COLO829 (cell line): Measurements from ENCODE around the gene RASA3.
"Not testable (repeated sequence)": the region's sequence is repeated elsewhere in the genome, so short reads cannot be mapped to it uniquely, and the experiment has no call there.

Experiments used
- DNase-seq: peaks from one replicate; pipeline ENCODE4 v3.0.0; 2012; ENCODE audit warnings: low spot score

The RASA3 gene

DNA sequence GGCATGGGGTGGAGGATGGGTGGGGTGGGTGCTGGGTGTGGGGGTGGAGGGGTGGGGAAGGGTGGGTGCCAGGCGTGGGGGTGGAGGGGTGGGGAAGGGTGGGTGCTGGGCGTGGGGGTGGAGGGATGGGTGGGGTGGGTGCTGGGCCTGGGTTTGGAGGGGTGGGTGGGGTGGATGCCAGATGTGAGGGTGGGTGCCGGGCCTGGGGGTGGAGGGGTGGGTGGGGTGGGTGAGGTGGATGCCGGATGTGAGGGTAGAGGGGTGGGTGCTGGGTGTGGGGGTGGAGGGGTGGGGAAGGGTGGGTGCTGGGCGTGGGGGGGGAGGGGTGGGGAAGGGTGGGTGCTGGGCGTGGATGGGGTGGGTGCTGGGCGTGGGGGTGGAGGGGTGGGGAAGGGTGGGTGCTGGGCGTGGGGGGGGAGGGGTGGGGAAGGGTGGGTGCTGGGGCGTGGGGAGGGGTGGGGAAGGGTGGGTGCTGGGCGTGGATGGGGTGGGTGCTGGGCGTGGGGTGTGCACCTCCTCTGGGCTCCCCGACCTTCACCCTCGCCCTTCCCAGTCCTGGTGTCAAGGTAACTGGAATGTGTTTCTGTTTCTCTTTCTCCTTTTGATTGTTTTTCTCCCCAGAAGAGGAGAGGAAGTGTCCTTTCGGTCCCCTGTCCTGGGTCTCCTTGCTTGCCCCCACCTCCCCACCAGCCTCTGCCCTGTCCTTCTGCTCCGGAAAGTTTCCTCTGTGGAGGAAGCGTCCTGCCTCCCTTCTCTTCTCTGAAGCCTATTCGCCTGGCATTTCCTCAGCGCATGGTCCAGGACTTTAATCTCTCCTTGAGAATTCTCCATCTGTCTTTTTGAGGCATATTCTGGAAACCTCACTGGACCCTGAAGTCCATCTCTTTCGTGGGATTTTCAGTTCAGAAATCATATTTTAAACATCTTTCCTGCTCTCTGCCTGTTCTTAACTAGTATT is 23.8 kb upstream of the RASA3 start:
- no peak for DNase-seq

GRCh38 chr13:114155320-114155719 is 22.9 kb upstream of the RASA3 start:
- DNase-seq, result no peak

DNA sequence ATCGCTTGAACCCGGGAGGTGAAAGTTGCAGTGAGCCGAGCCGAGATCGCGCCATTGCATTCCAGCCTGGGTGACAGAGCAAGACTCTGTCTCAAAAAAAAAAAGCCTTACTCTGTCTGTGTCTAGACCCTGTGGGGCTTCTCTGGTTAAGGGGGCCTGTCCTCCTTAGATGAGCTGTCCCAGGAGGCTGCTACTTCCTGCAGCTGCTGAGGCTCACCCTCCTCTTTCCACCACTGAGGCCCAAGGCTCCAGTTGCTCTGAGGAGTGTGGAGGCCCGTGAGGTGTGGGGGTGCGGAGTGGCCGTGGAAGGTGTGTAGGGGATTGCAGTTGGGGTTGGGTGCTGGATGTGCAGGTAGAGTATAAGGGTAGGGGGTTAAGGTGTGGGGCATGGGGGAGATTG is 22.1 kb upstream of the RASA3 start:
- DNase-seq, result no peak

DNA sequence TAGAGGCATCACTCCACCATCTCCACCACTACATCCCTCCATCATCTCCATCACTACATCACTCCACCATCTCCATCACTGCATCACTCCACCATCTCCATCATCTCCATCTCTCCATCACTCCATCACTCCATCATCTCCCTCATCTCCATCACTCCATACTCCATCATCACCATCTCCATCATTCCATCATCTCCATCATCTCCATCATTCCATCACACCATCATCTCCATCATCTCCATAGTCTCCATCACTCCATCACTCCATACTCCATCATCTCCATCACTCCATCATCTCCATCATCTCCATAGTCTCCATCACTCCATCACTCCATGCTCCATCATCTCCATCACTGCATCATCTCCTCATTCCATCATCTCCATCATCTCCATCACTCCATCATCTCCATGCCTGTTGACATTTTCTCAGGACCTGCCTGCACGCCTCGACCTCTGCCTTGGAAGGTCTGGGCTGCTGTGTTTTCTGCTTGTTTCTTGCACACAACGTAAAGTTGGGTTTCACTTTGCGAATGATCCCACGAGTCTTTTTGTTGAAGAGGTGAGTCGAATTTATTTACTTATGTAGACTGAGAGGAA is 21.2 kb upstream of the RASA3 start:
- no peak for DNase-seq

DNA sequence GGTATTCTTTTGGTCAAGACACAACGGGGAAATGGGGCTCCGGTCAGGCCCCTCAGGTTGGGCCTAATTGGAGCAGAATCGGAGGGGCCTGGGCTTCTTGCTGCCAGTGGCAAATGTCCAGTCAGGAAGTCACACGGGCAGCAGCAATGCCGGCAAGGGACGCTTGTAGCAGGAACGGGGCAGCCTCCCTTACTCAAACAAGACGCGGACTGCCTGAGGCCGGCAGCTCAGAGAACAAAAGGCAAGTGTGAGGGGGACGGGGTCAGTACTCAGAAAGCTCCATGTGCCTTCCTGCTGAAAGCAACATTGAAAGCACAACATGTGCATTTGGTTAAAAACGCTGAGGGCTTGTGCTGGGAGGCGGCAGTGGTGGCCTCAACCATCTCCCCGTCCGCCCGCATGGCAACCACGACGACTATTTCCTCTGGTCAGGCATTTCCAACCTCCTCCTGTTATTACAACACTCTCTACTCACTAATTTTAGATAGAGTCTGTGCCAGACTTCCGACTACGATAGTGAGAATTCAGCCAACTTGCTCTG is 20.5 kb upstream of the RASA3 start:
- no peak for DNase-seq

DNA sequence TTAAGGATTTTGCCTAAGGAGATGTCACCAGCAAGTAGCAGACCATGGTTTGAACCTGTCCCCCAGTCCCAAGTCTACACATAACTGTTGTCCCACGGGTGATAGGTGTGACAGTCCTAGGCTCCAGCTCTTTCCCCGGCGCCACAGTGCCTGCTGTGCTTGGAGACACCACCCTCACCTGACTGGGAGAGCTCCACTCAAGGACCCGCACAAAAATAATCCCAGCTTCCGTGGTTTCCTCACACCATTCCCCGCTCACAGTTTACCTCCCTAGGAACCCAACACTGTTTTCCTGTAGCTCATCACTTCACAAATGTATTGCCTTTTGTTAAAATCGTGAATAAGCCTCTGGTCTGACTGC is 19.8 kb upstream of the RASA3 start:
- DNase-seq, result no peak

DNA sequence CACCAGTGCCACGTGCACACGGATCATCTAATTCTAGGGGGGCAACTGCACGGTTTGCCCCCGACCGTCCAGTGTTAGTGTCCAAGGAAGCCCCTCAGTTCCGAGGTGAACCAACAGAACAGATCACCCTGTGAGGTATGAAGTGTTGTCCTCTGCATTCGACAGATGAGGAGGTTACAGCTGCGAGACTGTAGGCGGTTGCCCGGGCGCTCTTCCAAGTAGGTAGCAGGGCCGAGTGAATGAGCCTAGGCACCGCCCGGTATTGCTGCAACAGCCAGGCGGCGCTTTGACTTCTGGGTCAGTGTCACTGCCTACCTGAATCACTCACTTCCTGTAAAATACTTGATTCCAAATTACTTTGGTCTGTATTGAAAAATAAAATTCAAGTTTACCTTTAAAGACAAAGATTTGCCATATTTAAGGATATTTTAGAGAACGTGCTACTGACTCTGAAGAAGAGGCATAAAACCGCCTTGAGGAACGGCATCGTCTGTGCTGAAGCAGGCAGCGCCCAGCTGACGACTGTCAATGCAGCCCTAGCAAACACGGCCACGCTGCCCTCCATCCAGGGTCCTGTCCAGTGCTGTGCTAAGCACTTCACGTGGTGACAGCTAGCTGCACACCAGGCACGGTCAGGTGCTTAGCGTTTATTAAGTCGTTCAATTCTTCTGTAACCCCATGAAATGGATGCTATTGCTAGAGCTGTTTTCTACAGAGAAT is 19.3 kb upstream of the RASA3 start:
- DNase-seq, result peak; percentile 74

DNA sequence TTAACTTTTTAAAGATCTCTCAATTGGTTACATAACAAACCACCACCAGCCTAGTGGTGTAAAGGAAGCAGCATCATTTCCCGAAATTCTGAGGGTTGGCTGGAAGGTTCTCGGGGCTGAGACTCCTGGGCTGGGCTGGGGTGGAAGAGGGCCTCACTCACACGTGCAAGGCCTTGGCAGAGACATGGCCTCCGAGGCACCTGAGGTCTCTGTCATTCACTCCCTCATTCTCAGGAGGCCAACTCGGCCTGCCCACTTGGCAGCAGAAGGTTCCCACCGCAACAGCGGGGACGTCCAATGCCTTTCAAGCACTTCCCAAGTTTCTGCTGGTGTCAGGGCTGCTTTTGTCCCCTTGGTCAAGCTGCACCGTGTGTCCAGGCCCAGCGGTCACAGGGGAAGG is 18.6 kb upstream of the RASA3 start:
- no peak for DNase-seq

GRCh38 chr13:114149774-114150740 is 17.6 kb upstream of the RASA3 start:
- DNase-seq, result no peak

GRCh38 chr13:114148886-114149285 is 16.5 kb upstream of the RASA3 start:
- DNase-seq, result not testable (repeated sequence)

DNA sequence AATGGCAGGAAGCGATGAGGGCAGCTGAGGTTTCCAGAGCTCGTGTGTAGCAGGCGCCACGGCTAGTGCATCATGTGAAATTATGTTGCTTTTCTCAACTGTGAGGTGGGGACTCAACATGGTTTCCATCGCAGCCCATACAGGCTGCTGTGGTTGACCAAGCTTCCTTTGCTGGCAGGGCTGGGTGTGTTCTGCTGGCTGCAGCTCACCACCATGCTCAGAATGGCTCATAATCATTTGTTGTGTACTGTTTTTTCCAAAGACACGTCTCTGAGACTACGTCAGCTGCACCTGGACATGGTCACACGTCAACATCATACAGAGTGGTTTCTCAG is 16.1 kb upstream of the RASA3 start:
- no peak for DNase-seq

GRCh38 chr13:114147803-114148520 is 15.5 kb upstream of the RASA3 start:
- no peak for DNase-seq

DNA sequence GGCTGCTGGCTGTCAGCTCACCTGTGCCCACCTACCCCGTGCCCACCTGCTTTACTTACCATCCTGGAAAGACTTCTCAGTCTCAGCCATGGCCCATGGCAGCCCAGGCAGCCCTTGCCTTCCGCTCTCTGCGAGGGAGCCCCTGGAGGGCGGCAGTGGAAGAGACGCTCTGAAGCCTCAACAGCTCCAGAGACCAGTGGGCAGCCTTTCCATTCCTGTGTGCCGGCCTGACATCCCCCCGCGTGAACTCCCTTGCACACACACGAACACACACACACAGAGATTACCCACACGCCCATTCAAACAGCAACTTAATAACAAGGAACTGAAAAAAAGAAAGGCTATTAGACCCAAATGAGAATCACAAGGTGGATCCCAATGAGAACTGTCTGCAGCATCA is 14.2 kb upstream of the RASA3 start:
- no peak for DNase-seq

DNA sequence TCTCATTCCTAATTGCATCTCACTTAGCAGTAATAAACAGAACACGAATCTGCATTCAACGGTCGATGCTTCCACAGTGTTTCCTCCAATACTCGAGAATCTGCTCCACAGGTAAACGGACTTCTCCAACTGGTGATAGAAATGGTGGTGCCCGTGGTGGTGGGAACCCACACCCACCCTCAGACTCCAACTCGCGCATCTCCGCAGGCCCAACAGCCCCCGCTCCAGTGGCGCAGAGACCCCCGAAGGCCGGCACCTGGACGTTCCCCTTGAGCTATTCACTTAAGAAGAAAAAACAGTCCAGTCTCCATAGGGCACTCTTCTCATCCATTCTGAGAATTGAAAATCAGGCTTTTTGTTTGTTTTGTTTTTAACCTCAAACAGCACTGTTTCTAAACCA is 13.8 kb upstream of the RASA3 start:
- no peak for DNase-seq

- DNase-seq, result no peak
Observed at GRCh38 chr13:114145722-114146121, 13.3 kb upstream of the RASA3 start.

DNA sequence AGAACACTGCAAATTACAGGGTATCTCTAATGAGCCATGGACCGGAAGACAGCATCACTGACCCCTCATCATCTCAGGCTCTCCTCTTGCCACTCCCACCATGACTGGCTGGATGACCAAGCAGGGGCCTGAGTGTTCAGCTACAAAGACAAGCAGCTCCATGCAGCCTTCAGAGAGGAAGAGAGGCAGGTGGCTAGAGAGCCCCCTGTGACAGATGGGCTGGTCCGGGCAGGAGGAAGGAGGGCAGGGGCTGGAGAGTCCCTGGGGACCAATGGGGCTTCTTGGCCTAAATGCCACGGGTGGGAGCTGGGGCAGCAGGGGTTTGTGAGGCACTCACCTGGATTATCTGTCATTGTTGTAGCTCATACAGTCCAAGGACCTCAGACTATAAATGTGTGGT is 12.8 kb upstream of the RASA3 start:
- no peak for DNase-seq

GRCh38 chr13:114144606-114145244 is 12.3 kb upstream of the RASA3 start:
- no peak for DNase-seq

DNA sequence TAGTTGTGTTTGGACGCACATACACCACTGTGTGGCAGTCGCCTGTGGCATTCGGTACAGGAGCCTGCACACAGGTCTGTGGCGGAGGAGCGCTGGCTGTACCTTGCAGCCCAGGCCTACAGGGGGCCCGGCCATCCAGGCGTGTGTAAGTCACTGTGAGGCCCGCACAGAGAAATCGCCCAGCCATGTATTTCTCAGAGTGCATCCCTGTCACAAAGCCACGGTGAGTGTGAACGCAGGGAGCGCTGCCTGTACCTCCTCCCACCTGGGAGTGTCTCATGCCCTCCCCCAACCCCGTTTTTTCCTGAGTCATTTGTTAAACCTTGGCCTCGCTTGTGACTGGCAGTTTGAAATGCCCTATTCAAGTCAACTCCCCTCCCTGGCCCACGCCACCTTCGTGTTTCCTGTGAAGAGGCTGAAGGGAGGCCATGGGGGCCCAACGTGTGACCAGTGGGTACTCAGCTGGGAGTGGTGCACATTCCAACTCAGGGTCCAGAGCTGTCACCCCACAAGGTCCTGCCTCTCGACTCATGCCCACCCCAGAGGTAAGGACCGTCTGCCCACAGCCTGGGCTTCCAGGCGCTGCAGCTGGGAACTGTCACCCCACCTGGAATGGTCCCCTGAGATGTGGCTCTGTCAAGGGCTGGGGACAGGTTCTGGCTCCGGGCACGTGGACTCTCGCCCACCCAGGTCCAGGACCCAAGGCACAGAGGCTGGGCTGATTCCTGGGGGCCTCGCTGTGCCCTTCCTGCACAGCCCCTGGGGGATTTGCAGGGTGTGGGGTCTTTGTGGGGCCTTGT is 11.6 kb upstream of the RASA3 start:
- DNase-seq, result no peak

GRCh38 chr13:114142640-114143490 is 10.4 kb upstream of the RASA3 start:
- no peak for DNase-seq
